ENCODE data around the gene ELF1. TPM values are rescaled to one million over a fixed set of nuclear protein-coding genes. Genes with fewer than 3 reads are reported as not detected.
"Not testable (repeated sequence)": the region's sequence is repeated elsewhere in the genome, so short reads cannot be mapped to it uniquely, and the experiment has no call there.

Gene ELF1
- total and polyA plus RNA-seq, 2 of the 8 experiments (the other 6 are each of a cell fraction or from before 2014, with no cell fraction given): 5.6 to 18.2 TPM

DNA sequence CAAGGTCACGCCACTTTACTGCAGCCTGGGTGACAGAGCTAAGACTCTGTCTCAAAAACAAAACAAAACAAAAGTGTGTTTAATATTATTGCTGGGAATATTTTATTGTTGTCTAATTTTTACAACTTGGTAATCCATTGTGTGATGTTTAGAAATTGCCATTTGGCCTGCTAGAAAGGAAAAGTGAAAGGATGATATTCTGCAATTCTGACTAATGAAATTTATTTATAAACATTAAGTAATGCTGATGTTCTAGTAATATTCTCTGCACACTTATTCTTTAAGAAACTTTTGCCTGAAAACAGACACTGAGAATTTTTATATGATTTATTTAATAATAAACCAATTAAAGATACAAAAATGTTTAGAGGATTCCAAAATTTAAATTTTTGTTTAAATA, 87.4 kb downstream of the ELF1 start (continued):
- TF ChIP-seq, protein P1, sequence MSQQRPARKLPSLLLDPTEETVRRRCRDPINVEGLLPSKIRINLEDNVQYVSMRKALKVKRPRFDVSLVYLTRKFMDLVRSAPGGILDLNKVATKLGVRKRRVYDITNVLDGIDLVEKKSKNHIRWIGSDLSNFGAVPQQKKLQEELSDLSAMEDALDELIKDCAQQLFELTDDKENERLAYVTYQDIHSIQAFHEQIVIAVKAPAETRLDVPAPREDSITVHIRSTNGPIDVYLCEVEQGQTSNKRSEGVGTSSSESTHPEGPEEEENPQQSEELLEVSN (IDR thresholded peaks at IDR 0.05): no peak
- no peak for TF ChIP-seq CEBPB (IDR thresholded peaks at IDR 0.05; ENCODE audit: low read depth, low read length)
- no peak for TF ChIP-seq GTF2F1 (IDR thresholded peaks at IDR 0.05; ENCODE audit: borderline replicate concordance, low read depth, low read length)
- no peak for TF ChIP-seq SP1 (IDR thresholded peaks at IDR 0.05; ENCODE audit: low read depth, low read length)
- TF ChIP-seq, protein P2, sequence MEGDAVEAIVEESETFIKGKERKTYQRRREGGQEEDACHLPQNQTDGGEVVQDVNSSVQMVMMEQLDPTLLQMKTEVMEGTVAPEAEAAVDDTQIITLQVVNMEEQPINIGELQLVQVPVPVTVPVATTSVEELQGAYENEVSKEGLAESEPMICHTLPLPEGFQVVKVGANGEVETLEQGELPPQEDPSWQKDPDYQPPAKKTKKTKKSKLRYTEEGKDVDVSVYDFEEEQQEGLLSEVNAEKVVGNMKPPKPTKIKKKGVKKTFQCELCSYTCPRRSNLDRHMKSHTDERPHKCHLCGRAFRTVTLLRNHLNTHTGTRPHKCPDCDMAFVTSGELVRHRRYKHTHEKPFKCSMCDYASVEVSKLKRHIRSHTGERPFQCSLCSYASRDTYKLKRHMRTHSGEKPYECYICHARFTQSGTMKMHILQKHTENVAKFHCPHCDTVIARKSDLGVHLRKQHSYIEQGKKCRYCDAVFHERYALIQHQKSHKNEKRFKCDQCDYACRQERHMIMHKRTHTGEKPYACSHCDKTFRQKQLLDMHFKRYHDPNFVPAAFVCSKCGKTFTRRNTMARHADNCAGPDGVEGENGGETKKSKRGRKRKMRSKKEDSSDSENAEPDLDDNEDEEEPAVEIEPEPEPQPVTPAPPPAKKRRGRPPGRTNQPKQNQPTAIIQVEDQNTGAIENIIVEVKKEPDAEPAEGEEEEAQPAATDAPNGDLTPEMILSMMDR (IDR thresholded peaks at IDR 0.05; ENCODE audit: control extremely low read depth in 1 of 3, insufficient read depth in 1 of 3, low read depth in 1 of 3, low read length in 3 of 3): no peak

- H4K20me1 ChIP-seq (replicated peaks in 1 of 2; ENCODE audit: control insufficient read depth in 1 of 2, insufficient read depth in 2 of 2, low read length in 2 of 2); H3K4me1 ChIP-seq (replicated peaks in 1 of 4; ENCODE audit: control insufficient read depth in 3 of 4, insufficient read depth in 4 of 4, low read length in 3 of 4); H3K14ac ChIP-seq (ENCODE audit: insufficient read length); H2AFZ ChIP-seq (ENCODE audit: low read length); H2AK5ac ChIP-seq (ENCODE audit: low read depth, low read length); H3K79me2 ChIP-seq (ENCODE audit: control insufficient read depth in 1 of 2, insufficient read depth in 2 of 2, low read length in 2 of 2); H3K4ac ChIP-seq (replicated peaks; ENCODE audit: insufficient read length, low read depth, low read length); H4K91ac ChIP-seq (replicated peaks; ENCODE audit: insufficient read length, low read length); H2BK15ac ChIP-seq (ENCODE audit: low read length); H2BK20ac ChIP-seq (ENCODE audit: low read length); H3K4me2 ChIP-seq (ENCODE audit: insufficient read depth in 1 of 2, low read depth in 2 of 2, low read length in 2 of 2); H3K36me3 ChIP-seq (ENCODE audit: control insufficient read depth in 2 of 4, insufficient read depth in 4 of 4, low read length in 3 of 4); H3K9me3 ChIP-seq (ENCODE audit: insufficient read depth in 2 of 2, low read depth in 1 of 2, low read length in 1 of 2); H3K9ac ChIP-seq (replicated peaks in 1 of 4; ENCODE audit: extremely low read depth in 1 of 4, low read depth in 3 of 4, low read length in 3 of 4); DNase-seq (ENCODE audit: low read depth in 1 of 2, low spot score in 2 of 2); FAIRE-seq; H3K18ac ChIP-seq (ENCODE audit: extremely low read depth, low read length); H3K23ac ChIP-seq (ENCODE audit: insufficient read length); H2BK12ac ChIP-seq (ENCODE audit: low read depth, low read length); H4K8ac ChIP-seq (ENCODE audit: extremely low read depth, insufficient read depth, low read length); H3K79me1 ChIP-seq (ENCODE audit: low read depth, low read length); H2BK5ac ChIP-seq (ENCODE audit: low read depth, low read length); H4K5ac ChIP-seq (ENCODE audit: insufficient read length, low read depth, low read length); H2BK120ac ChIP-seq (replicated peaks; ENCODE audit: low read depth, low read length); H3K27me3 ChIP-seq (replicated peaks in 1 of 4; ENCODE audit: control insufficient read depth in 3 of 4, extremely low read depth in 1 of 4, insufficient read depth in 3 of 4, low read length in 3 of 4); POLR2A ChIA-PET (ENCODE audit: partially characterized antibody); H3K4me3 ChIP-seq (ENCODE audit: extremely low read depth in 1 of 4, insufficient read depth in 2 of 4, low read depth in 3 of 4, low read length in 4 of 4); H3K23me2 ChIP-seq (ENCODE audit: low read depth, low read length); H3K27ac ChIP-seq (ENCODE audit: low read depth, low read length); H3K56ac ChIP-seq (replicated peaks; ENCODE audit: insufficient read length, low read depth, low read length): not testable (repeated sequence)
- CTCF ChIA-PET (ENCODE audit: partially characterized antibody): interaction anchor here (0.6 kb wide), 1 partner anchor 74 kb away, joined by 4 read pairs; no protein-coding TSS in a partner anchor
- WGBS, 2 experiments (ENCODE audit: extremely low coverage in 1 of 2, insufficient coverage in 1 of 2, insufficient read length in 1 of 2, insufficient replicate concordance in 2 of 2, low coverage in 1 of 2, low lambda C conversion rate in 2 of 2, missing lambda C conversion rate in 1 of 2): 89% methylated on average over 3 of the region's 3 CpGs; no CpG with 5 or more reads in 1 of the 2 experiments
Observed at GRCh38 chr13:40929883-40930282, 89.2 kb downstream of the ELF1 start.
